Neural progenitor cell (in vitro differentiated cells): ENCODE results near the gene CACNA1E. TPM values are rescaled to one million over a fixed set of nuclear protein-coding genes. Genes with fewer than 3 reads are reported as not detected.

Experiments used
- DNase-seq: peaks from one replicate; pipeline ENCODE4 v3.0.0-alpha.2; 2016; ENCODE audit warnings: low spot score
- H2AFZ ChIP-seq: fragments of 200-600 bp; sonication (generic); replicated peaks from 2 replicates; pipeline ENCODE4 v1.6.1; 2016; ENCODE audit warnings: antibody characterized with exemption
- H3F3A ChIP-seq: fragments of 200-600 bp; sonication (generic); 2 replicates; pipeline ENCODE4 v1.6.1; 2016; ENCODE audit warnings: antibody characterized with exemption, low read depth
- H3K27ac ChIP-seq: fragments of 200-600 bp; sonication (generic); 2 replicates; pipeline ENCODE4 v1.5.1; 2016; ENCODE audit warnings: mild to moderate bottlenecking
- H3K27me3 ChIP-seq: fragments of 200-600 bp; sonication (generic); 2 replicates; pipeline ENCODE4 v1.6.1; 2016; ENCODE audit warnings: mild to moderate bottlenecking, moderate library complexity
- H3K36me3 ChIP-seq: fragments of 200-600 bp; sonication (generic); 2 replicates; pipeline ENCODE4 v1.5.1; 2016
- H3K4me1 ChIP-seq: fragments of 200-600 bp; sonication (generic); 2 replicates; pipeline ENCODE4 v1.6.1; 2016; ENCODE audit warnings: mixed run types
- H3K4me2 ChIP-seq: fragments of 200-600 bp; sonication (generic); 2 replicates; pipeline ENCODE4 v1.6.1; 2016
- H3K4me3 ChIP-seq: fragments of 200-600 bp; sonication (generic); 2 replicates; pipeline ENCODE4 v1.5.1; 2016
- H3K79me2 ChIP-seq: fragments of 200-600 bp; sonication (generic); 2 replicates; pipeline ENCODE4 v1.6.1; 2016; ENCODE audit warnings: low read depth
- H3K9ac ChIP-seq: fragments of 200-600 bp; sonication (generic); 2 replicates; pipeline ENCODE4 v1.6.1; 2016
- H3K9me3 ChIP-seq: fragments of 200-600 bp; sonication (generic); 2 replicates; pipeline ENCODE4 v1.5.1; 2016; ENCODE audit warnings: low read depth
- H4K20me1 ChIP-seq: fragments of 200-600 bp; sonication (generic); 2 replicates; pipeline ENCODE4 v1.6.1; 2016; ENCODE audit warnings: low read depth
- H3K27ac Mint-ChIP-seq: 3 replicates; pipeline ENCODE4 v1.8.0; 2021; ENCODE audit warnings: mixed read lengths
- H3K27me3 Mint-ChIP-seq: 2 replicates; pipeline ENCODE4 v1.8.0; 2022; ENCODE audit warnings: low read depth, mild to moderate bottlenecking, inconsistent platforms, moderate library complexity, mixed read lengths; ENCODE audit not compliant: insufficient read depth
- H3K36me3 Mint-ChIP-seq: 3 replicates; pipeline ENCODE4 v1.8.0; 2021; ENCODE audit warnings: mixed read lengths
- H3K4me1 Mint-ChIP-seq: 3 replicates; pipeline ENCODE4 v1.8.0; 2021; ENCODE audit warnings: mixed read lengths
- H3K4me3 Mint-ChIP-seq: 3 replicates; pipeline ENCODE4 v1.8.0; 2021; ENCODE audit warnings: mild to moderate bottlenecking, moderate library complexity, mixed read lengths
- H3K9me3 Mint-ChIP-seq: 3 replicates; pipeline ENCODE4 v1.8.0; 2020; ENCODE audit warnings: mixed read lengths
- CTCF ChIP-seq: fragments of 200-600 bp; sonication (generic); IDR thresholded peaks from 2 replicates; pipeline ENCODE4 v1.5.1; 2017; ENCODE audit warnings: antibody characterized with exemption, mild to moderate bottlenecking
- EZH2 ChIP-seq: fragments of 200-600 bp; sonication (generic); IDR thresholded peaks from 2 replicates; pipeline ENCODE4 v1.6.1; 2017; ENCODE audit warnings: antibody characterized with exemption, mild to moderate bottlenecking, moderate library complexity
- EZH2phosphoT487 ChIP-seq: fragments of 200-600 bp; sonication (generic); IDR thresholded peaks from 2 replicates; pipeline ENCODE4 v1.6.1; 2017; ENCODE audit warnings: antibody characterized with exemption
- total RNA-seq: library from RNA; depleted of rRNA; stranded (reverse); fragments of >200 nt; gene quantifications from 2 replicates; pipeline ENCODE4 v1.2.3, GENCODE V29; 2015; ENCODE audit warnings: low replicate concordance

The CACNA1E gene
- total RNA-seq, 1 donor from 2014 or later: 2.1 TPM

GRCh38 chr1:181759481-181759880, 276.2 kb downstream of the CACNA1E start:
- H3K4me1 Mint-ChIP-seq: peaks cover 11% of the 10 kb centered on the region
- Histone ChIP-seq H3K27me3 (no peaks in the 10 kb centered on the region), H3K36me3 (no peaks in the 10 kb centered on the region), H3K4me1 (peaks cover 6% of the 10 kb centered on the region), H3K9ac (no peak overlapping the region), H4K20me1 (no peaks in the 10 kb centered on the region), H3K9me3 (no peaks in the 10 kb centered on the region), H3K4me3 (no peak overlapping the region), H3K79me2 (no peaks in the 10 kb centered on the region), H3F3A (no peaks in the 10 kb centered on the region), H2AFZ (no peak overlapping the region), H3K27ac (no peak overlapping the region), H3K4me2 (no peak overlapping the region)
- no peak overlapping the region for H3K4me3 Mint-ChIP-seq
- H3K36me3 Mint-ChIP-seq: no peaks in the 10 kb centered on the region
- no peaks in the 10 kb centered on the region for H3K9me3 Mint-ChIP-seq
- H3K27ac Mint-ChIP-seq: no peak overlapping the region
- TF ChIP-seq CTCF (no peak), EZH2 (no peak), EZH2phosphoT487 (no peak)
- DNase-seq: no peak
- peaks cover 2% of the 10 kb centered on the region for H3K27me3 Mint-ChIP-seq

- peaks cover 6% of the 10 kb centered on the region for H3K4me1 ChIP-seq
- Mint-ChIP-seq H3K9me3 (no peaks in the 10 kb centered on the region), H3K4me1 (peaks cover 11% of the 10 kb centered on the region), H3K36me3 (no peaks in the 10 kb centered on the region), H3K27ac (no peak overlapping the region), H3K4me3 (no peak overlapping the region), H3K27me3 (peaks cover 8% of the 10 kb centered on the region)
- H3K27me3 ChIP-seq: no peaks in the 10 kb centered on the region
- H3K9ac ChIP-seq: no peak overlapping the region
- no peaks in the 10 kb centered on the region for H3K79me2 ChIP-seq
- H3F3A ChIP-seq: no peaks in the 10 kb centered on the region
- no peak overlapping the region for H2AFZ ChIP-seq
- no peak overlapping the region for H3K4me2 ChIP-seq
- H4K20me1 ChIP-seq: no peaks in the 10 kb centered on the region
- H3K4me3 ChIP-seq: no peak overlapping the region
- H3K9me3 ChIP-seq: no peaks in the 10 kb centered on the region
- H3K36me3 ChIP-seq: no peaks in the 10 kb centered on the region
- DNase-seq: no peak
- TF ChIP-seq EZH2phosphoT487: no peak
- no peak for TF ChIP-seq EZH2
- TF ChIP-seq CTCF: no peak
- H3K27ac ChIP-seq: no peak overlapping the region
Observed at GRCh38 chr1:181763736-181764135, 280.4 kb downstream of the CACNA1E start.

GRCh38 chr1:181765451-181766026, 282.2 kb downstream of the CACNA1E start:
- H4K20me1 ChIP-seq: no peaks in the 10 kb centered on the region
- peaks cover 8% of the 10 kb centered on the region for H3K27me3 Mint-ChIP-seq

More at GRCh38 chr1:181765451-181766026, 282.2 kb downstream of the CACNA1E start:
- no peaks in the 10 kb centered on the region for H3K27me3 ChIP-seq
- H3K4me3 ChIP-seq: no peak overlapping the region
- H3K9me3 ChIP-seq: no peaks in the 10 kb centered on the region
- no peaks in the 10 kb centered on the region for H3F3A ChIP-seq
- no peak overlapping the region for H3K27ac Mint-ChIP-seq
- H3K36me3 Mint-ChIP-seq: no peaks in the 10 kb centered on the region
- H2AFZ ChIP-seq: no peak overlapping the region
- no peaks in the 10 kb centered on the region for H3K79me2 ChIP-seq
- no peaks in the 10 kb centered on the region for H3K9me3 Mint-ChIP-seq
- DNase-seq: no peak
- H3K9ac ChIP-seq: no peak overlapping the region
- H3K4me2 ChIP-seq: no peak overlapping the region
- peaks cover 7% of the 10 kb centered on the region for H3K4me1 ChIP-seq
- H3K4me1 Mint-ChIP-seq: no peaks in the 10 kb centered on the region
- H3K36me3 ChIP-seq: no peaks in the 10 kb centered on the region
- no peak for TF ChIP-seq EZH2phosphoT487
- TF ChIP-seq CTCF: no peak
- TF ChIP-seq EZH2: no peak
- H3K27ac ChIP-seq: no peak overlapping the region
- no peak overlapping the region for H3K4me3 Mint-ChIP-seq
